GM12801 (cell line): Measurements from ENCODE around the gene CARMIL1.

Experiments used
- CTCF ChIP-seq: IDR thresholded peaks from one replicate; pipeline ENCODE4 v1.5.1; 2011; ENCODE audit warnings: control low read depth; ENCODE audit not compliant: insufficient read length; ENCODE audit errors: extremely low read depth

Gene CARMIL1

DNA sequence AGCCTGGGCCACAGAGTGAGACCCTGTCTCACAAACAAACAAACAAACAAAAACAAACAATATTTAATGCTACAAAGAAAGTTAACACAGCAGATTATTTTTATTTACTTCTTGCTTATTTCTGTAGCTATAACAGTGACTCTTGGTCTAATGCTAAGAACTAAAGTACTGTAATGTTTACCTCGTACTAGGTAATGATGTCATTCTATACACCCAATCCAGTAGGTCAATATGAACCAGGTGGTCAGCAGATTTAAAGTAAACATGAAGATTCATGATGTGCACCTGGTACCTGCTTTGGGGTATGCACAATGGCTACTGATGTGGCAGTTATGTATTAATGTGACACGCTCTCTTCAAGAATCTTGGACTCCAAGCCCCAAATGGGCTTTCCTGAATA lies 36.6 kb upstream of the CARMIL1 start:
- TF ChIP-seq CTCF: no peak

- TF ChIP-seq CTCF: no peak
These were observed 34.3 kb upstream of the CARMIL1 start for GRCh38 chr6:25244865-25245264.

GRCh38 chr6:25248123-25248522 lies 31.1 kb upstream of the CARMIL1 start:
- TF ChIP-seq CTCF: no peak

DNA sequence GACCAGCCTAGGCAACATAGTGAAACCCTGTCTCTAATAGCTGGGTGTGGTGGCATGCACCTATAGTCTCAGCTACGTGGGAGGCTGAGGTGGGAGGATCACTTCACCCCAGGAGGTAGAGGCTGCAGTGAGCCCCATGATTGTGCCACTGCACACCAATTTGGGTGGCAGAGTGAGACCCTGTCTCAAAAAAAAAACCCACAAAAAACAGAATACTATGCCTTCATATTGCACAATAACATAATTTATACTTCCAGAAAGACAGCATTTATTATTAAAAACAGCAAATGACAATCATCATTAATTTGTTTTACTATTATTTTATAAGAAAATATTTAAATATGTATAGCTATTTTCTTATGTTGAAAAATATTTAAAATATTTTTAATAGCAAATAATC lies 30.0 kb upstream of the CARMIL1 start:
- TF ChIP-seq CTCF: no peak

DNA sequence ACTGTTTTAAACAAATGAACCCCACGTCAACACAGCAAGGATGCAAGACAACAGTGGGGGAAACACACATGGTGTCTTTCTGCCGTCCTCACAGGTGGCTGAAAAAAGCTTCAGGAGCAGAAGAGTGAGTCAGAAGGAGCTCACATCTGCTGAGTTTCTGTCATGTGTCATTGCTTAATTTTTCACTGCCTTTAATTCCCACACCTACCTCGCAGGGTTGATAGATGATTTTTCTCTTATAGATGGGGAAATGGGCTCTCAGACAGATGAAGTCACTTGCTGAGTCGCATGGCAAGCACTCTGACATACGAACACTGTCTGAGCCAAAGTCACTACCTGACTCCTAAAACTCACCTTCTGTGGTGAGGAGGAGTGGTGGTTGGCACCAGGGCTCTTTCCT lies 28.3 kb upstream of the CARMIL1 start:
- no peak for TF ChIP-seq CTCF

- TF ChIP-seq CTCF: no peak
These were observed 27.7 kb upstream of the CARMIL1 start for GRCh38 chr6:25251426-25251825.

GRCh38 chr6:25253351-25253750 lies 25.8 kb upstream of the CARMIL1 start:
- no peak for TF ChIP-seq CTCF

GRCh38 chr6:25254671-25255070 lies 24.5 kb upstream of the CARMIL1 start:
- no peak for TF ChIP-seq CTCF
